GM12878 (cell line): ENCODE data around the gene SPINDOC. TPM values are rescaled to one million over a fixed set of nuclear protein-coding genes. Genes with fewer than 3 reads are reported as not detected.

ENCODE experiments used
- ATAC-seq: fragments of 200-7000 bp; cut with Tn5 transposase; 3 replicates; pipeline ENCODE4 v1.9.1; 2020; ENCODE audit warnings: mild to moderate bottlenecking, moderate library complexity
- BruUV-seq: library from RNA; stranded (reverse); fragments of 400-500 nt; replicated peaks from 2 replicates; lab custom pipeline; 2021; lab: Mats Ljungman, UMichigan
- CTCF ChIA-PET: fragments of 300-600 bp; sonication (Branson Sonifier 250); formaldehyde crosslinking; extraction: SDS; loops from one replicate; lab custom pipeline; 2021; ENCODE audit warnings: inconsistent platforms; lab: Yijun Ruan, JAX
- POLR2A ChIA-PET: fragments of 350-600 bp; formaldehyde crosslinking; extraction: SDS; loops from one replicate; lab custom pipeline; 2021; ENCODE audit warnings: inconsistent platforms; lab: Charles Lee
- RAD21 ChIA-PET: fragments of 300-600 bp; sonication (Branson Sonifier 250); formaldehyde crosslinking; loops from one replicate; lab custom pipeline; 2023; ENCODE audit warnings: antibody characterized with exemption; ENCODE audit not compliant: unreplicated experiment; lab: Charles Lee
- SMC1A ChIA-PET: fragments of 300-600 bp; sonication (Branson Sonifier 250); formaldehyde crosslinking; loops from one replicate; lab custom pipeline; 2023; ENCODE audit not compliant: unreplicated experiment, uncharacterized antibody; lab: Charles Lee
- DNase-seq: peaks from one replicate; pipeline ENCODE4 v3.0.0-alpha.2; 2011; ENCODE audit warnings: low read depth, low spot score
- FAIRE-seq: peaks from 3 replicates; lab custom pipeline; 2011; peaks lifted over from hg19 to GRCh38; lab: Jason Lieb, UNC
- H2AFZ ChIP-seq: 2 replicates; pipeline ENCODE4 v1.6.0; 2011; ENCODE audit warnings: low read depth, low read length, control low read depth; ENCODE audit not compliant: control insufficient read depth
- H3K27ac ChIP-seq: 2 replicates; pipeline ENCODE4 v1.5.1; 2011; ENCODE audit warnings: control low read depth; ENCODE audit not compliant: control insufficient read depth, insufficient read depth
- H3K27me3 ChIP-seq, 2 experiments: replicated peaks in 1 of 2; 2 replicates each; pipeline versions ENCODE4 v1.6.0 to v1.6.1; 2011; ENCODE audit warnings: low read length in 1 of 2; ENCODE audit not compliant: control insufficient read depth in 2 of 2, insufficient read depth in 2 of 2
- H3K36me3 ChIP-seq, 2 experiments: 2 replicates each; pipeline ENCODE4 v1.5.1; 2011; ENCODE audit warnings: low read length in 1 of 2; ENCODE audit not compliant: control insufficient read depth in 2 of 2, insufficient read depth in 2 of 2
- H3K4me1 ChIP-seq: 2 replicates; pipeline ENCODE4 v1.6.1; 2011; ENCODE audit warnings: mild to moderate bottlenecking, low read length, moderate library complexity, mixed read lengths; ENCODE audit not compliant: control insufficient read depth, insufficient read depth
- H3K4me2 ChIP-seq: 2 replicates; pipeline ENCODE4 v1.6.0; 2011; ENCODE audit warnings: control low read depth; ENCODE audit not compliant: control insufficient read depth, insufficient read depth
- H3K4me3 ChIP-seq: fragments of 200-600 bp; sonication (generic); 2 replicates; pipeline ENCODE4 v1.5.1; 2016
- H3K79me2 ChIP-seq: 2 replicates; pipeline ENCODE4 v1.6.0; 2011; ENCODE audit warnings: low read length; ENCODE audit not compliant: control insufficient read depth, insufficient read depth
- H3K9ac ChIP-seq: 2 replicates; pipeline ENCODE4 v1.8.0; 2011; ENCODE audit warnings: low read length, control low read depth, mixed read lengths; ENCODE audit not compliant: control insufficient read depth, insufficient read depth
- H3K9me3 ChIP-seq: replicated peaks from 3 replicates; pipeline ENCODE4 v1.5.1; 2011; ENCODE audit warnings: mild to moderate bottlenecking, low read length; ENCODE audit not compliant: control insufficient read depth, insufficient read depth
- H4K20me1 ChIP-seq: 2 replicates; pipeline ENCODE4 v1.6.0; 2011; ENCODE audit not compliant: control insufficient read depth, insufficient read depth
- CBX3 ChIP-seq: fragments of 200-600 bp; sonication (generic); IDR thresholded peaks from 2 replicates; pipeline ENCODE4 v1.6.1; 2016; ENCODE audit warnings: low read depth, borderline replicate concordance
- HDAC6 ChIP-seq: fragments of 200-600 bp; sonication (generic); IDR thresholded peaks from one replicate; pipeline ENCODE4 v1.8.0; 2017; ENCODE audit warnings: antibody characterized with exemption; ENCODE audit not compliant: unreplicated experiment
- SMC3 ChIP-seq: IDR thresholded peaks from 2 replicates; pipeline ENCODE4 v1.6.1; 2011; ENCODE audit warnings: low read length, improper control_type of control experiment, borderline replicate concordance
- ZBED1 ChIP-seq: IDR thresholded peaks from 2 replicates; pipeline ENCODE4 v1.6.1; 2016; ENCODE audit warnings: borderline replicate concordance
- ZNF24 ChIP-seq: fragments of 450-650 bp; IDR thresholded peaks from 2 replicates; pipeline ENCODE4 v1.6.1; 2017; ENCODE audit warnings: antibody characterized with exemption, mild to moderate bottlenecking
- WGBS: methylation state at CpG from one replicate; pipeline ENCODE4 v1.1.6; 2016; ENCODE audit warnings: low lambda C conversion rate; ENCODE audit not compliant: insufficient replicate concordance, insufficient coverage; ENCODE audit errors: missing lambda C conversion rate; 5-methylcytosine and 5-hydroxymethylcytosine counted together
- in situ Hi-C: fragments of 300-500 bp; cut with MboI; formaldehyde crosslinking; loops from 9 replicates; pipeline ENCODE4 v1.14.3; 2018; ENCODE audit warnings: mixed read lengths
- intact Hi-C: fragments of 100-400 bp; cut with micrococcal nuclease; formaldehyde crosslinking; loops from one replicate; pipeline ENCODE4 v1.14.2; 2022; ENCODE audit not compliant: unreplicated experiment
- polyA plus RNA-seq, 11 experiments: library from polyadenylated mRNA; depleted of rRNA in 4 of 11; unstranded in 6 of 11; stranded (reverse) in 5 of 11; fragments of >200 nt; fragmentation: Nextera tagmentation in 4 of 11; fragmentation: Illumina TruSeq in 1 of 11; extraction: Ambion mirVana in 4 of 11; extraction: Trizol in 1 of 11; gene quantifications; 1 replicate in 1 of 11; 2 replicates in 10 of 11; pipeline versions ENCODE4 v1.2.1 to v1.2.3, GENCODE V29; 2011 to 2016; ENCODE audit warnings: inconsistent platforms in 2 of 11, missing spikeins in 2 of 11, low read depth in 1 of 11
- total RNA-seq, 4 experiments: library from RNA; depleted of rRNA in 3 of 4; stranded (reverse); fragments of >200 nt in 3 of 4; fragmentation: Illumina TruSeq in 1 of 4; extraction: Trizol in 1 of 4; gene quantifications; 2 replicates each; pipeline versions ENCODE4 v1.2.1 to v1.2.3, GENCODE V29; 2013 to 2021
- TF ChIP-seq, protein P1 (sequence below): IDR thresholded peaks from 2 replicates; pipeline ENCODE4 v1.6.1; 2012; ENCODE audit warnings: improper control_type of control experiment, low read depth, low read length; ENCODE audit not compliant: insufficient replicate concordance
- TF ChIP-seq, protein P2 (sequence below): IDR thresholded peaks from 2 replicates; pipeline ENCODE4 v1.6.1; 2012; ENCODE audit warnings: low read depth, low read length, improper control_type of control experiment
- TF ChIP-seq, protein P3 (sequence below): IDR thresholded peaks from 2 replicates; pipeline ENCODE4 v1.6.1; 2011; ENCODE audit warnings: borderline replicate concordance, low read depth, mild to moderate bottlenecking, moderate library complexity, mixed read lengths, low read length; ENCODE audit not compliant: insufficient read depth; ENCODE audit errors: extremely low read length
- TF ChIP-seq, protein P4 (sequence below): IDR thresholded peaks from 2 replicates; pipeline ENCODE4 v1.6.1; 2011; ENCODE audit warnings: low read depth, low read length, improper control_type of control experiment, borderline replicate concordance
- TF ChIP-seq, protein P5 (sequence below): fragments of 150-350 bp; IDR thresholded peaks from 2 replicates; pipeline ENCODE4 v1.6.1; 2016; ENCODE audit warnings: low read depth, low read length

Gene SPINDOC
- total and polyA plus RNA-seq, 10 of the 15 experiments (the other 5 are each of a cell fraction or from before 2014, with no cell fraction given), result 0.88 to 38.2 (median 16.9) TPM

DNA sequence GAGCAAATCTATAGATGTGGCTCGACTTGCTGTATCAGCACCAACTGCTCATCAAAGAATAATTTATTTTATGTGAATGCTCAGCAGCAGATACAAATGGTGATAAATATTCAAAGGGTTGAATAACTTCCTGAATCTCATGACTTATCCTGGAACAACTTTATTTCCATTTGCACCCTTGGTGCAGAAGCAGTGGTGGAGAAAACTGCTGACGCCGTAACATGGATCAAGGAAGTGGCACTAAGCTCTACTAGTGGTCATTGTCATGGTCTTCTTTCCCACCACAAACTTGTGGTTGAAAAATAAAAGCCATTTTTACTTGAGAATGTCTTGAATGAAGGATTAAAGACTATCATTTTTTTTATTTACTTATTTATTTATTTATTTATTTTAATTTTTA is 40.2 kb downstream of the SPINDOC start (continued):
- TF ChIP-seq, protein P1, sequence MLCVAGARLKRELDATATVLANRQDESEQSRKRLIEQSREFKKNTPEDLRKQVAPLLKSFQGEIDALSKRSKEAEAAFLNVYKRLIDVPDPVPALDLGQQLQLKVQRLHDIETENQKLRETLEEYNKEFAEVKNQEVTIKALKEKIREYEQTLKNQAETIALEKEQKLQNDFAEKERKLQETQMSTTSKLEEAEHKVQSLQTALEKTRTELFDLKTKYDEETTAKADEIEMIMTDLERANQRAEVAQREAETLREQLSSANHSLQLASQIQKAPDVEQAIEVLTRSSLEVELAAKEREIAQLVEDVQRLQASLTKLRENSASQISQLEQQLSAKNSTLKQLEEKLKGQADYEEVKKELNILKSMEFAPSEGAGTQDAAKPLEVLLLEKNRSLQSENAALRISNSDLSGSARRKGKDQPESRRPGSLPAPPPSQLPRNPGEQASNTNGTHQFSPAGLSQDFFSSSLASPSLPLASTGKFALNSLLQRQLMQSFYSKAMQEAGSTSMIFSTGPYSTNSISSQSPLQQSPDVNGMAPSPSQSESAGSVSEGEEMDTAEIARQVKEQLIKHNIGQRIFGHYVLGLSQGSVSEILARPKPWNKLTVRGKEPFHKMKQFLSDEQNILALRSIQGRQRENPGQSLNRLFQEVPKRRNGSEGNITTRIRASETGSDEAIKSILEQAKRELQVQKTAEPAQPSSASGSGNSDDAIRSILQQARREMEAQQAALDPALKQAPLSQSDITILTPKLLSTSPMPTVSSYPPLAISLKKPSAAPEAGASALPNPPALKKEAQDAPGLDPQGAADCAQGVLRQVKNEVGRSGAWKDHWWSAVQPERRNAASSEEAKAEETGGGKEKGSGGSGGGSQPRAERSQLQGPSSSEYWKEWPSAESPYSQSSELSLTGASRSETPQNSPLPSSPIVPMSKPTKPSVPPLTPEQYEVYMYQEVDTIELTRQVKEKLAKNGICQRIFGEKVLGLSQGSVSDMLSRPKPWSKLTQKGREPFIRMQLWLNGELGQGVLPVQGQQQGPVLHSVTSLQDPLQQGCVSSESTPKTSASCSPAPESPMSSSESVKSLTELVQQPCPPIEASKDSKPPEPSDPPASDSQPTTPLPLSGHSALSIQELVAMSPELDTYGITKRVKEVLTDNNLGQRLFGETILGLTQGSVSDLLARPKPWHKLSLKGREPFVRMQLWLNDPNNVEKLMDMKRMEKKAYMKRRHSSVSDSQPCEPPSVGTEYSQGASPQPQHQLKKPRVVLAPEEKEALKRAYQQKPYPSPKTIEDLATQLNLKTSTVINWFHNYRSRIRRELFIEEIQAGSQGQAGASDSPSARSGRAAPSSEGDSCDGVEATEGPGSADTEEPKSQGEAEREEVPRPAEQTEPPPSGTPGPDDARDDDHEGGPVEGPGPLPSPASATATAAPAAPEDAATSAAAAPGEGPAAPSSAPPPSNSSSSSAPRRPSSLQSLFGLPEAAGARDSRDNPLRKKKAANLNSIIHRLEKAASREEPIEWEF, result no peak
- no peak for TF ChIP-seq SMC3
- no peak for TF ChIP-seq CBX3

DNA sequence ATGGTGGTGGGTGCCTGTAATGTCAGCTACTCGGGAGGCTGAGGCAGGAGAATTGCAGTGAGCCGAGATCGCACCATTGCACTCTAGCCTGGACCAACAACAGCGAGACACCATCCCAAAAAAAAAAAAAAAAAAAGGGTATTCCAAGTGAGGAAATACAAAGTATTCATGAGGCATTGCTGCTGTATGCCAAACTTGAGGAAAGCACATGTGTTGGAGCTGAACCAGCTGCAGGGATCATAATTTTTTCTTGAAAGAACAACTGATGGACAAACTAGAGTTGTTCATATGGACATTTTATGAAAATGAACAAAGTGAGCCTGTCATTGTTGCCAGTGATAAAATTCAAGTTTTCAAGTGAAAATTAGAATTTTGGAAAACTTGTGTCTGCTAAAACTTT is 41.4 kb downstream of the SPINDOC start:
- Histone ChIP-seq H3K4me1 (peaks cover 16% of the 10 kb centered on the region), H3K4me2 (no peak overlapping the region), H3K9ac (no peak overlapping the region), H4K20me1 (no peaks in the 10 kb centered on the region), H3K9me3 (no peaks in the 10 kb centered on the region), H2AFZ (no peak overlapping the region), H3K79me2 (peaks cover 50% of the 10 kb centered on the region), H3K36me3 (peaks cover 2 to 6% of the 10 kb centered on the region in 2 experiments; a peak in 3 of 4 replicates), H3K27me3 (no peaks in the 10 kb centered on the region), H3K27ac (no peak overlapping the region), H3K4me3 (no peak overlapping the region)
- POLR2A ChIA-PET, result interaction anchor here (0.7 to 1.0 kb wide), 2 partner anchors 16 to 168 kb away, joined by 3 read pairs; partner anchors contain the start of gene MARK2
- no peak for ATAC-seq
- WGBS, result 94% methylated on average over 4 of the region's 4 CpGs
- no peak for FAIRE-seq
- no peak for DNase-seq
- in situ Hi-C loops (no loop called here), intact Hi-C loops (no loop called here)
- SMC1A ChIA-PET, result interaction anchor here (0.6 to 3.2 kb wide), 5 partner anchors 12 to 91 kb away, joined by 3 to 19 read pairs (median 8); partner anchors contain the start of gene MARK2
- no TSS peak for BruUV-seq
- CTCF ChIA-PET, result interaction anchor here (2.2 kb wide), 1 partner anchor 17 kb away, joined by 8 read pairs; no protein-coding TSS in a partner anchor
- RAD21 ChIA-PET, result no interaction called here
- TF ChIP-seq, protein P2, sequence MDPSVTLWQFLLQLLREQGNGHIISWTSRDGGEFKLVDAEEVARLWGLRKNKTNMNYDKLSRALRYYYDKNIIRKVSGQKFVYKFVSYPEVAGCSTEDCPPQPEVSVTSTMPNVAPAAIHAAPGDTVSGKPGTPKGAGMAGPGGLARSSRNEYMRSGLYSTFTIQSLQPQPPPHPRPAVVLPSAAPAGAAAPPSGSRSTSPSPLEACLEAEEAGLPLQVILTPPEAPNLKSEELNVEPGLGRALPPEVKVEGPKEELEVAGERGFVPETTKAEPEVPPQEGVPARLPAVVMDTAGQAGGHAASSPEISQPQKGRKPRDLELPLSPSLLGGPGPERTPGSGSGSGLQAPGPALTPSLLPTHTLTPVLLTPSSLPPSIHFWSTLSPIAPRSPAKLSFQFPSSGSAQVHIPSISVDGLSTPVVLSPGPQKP, result no peak
- TF ChIP-seq, protein P3, sequence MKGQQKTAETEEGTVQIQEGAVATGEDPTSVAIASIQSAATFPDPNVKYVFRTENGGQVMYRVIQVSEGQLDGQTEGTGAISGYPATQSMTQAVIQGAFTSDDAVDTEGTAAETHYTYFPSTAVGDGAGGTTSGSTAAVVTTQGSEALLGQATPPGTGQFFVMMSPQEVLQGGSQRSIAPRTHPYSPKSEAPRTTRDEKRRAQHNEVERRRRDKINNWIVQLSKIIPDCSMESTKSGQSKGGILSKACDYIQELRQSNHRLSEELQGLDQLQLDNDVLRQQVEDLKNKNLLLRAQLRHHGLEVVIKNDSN, result no peak
- TF ChIP-seq, protein P4, sequence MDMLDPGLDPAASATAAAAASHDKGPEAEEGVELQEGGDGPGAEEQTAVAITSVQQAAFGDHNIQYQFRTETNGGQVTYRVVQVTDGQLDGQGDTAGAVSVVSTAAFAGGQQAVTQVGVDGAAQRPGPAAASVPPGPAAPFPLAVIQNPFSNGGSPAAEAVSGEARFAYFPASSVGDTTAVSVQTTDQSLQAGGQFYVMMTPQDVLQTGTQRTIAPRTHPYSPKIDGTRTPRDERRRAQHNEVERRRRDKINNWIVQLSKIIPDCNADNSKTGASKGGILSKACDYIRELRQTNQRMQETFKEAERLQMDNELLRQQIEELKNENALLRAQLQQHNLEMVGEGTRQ, result no peak
- TF ChIP-seq HDAC6 (no peak), ZNF24 (no peak), ZBED1 (no peak)
- TF ChIP-seq, protein P5, sequence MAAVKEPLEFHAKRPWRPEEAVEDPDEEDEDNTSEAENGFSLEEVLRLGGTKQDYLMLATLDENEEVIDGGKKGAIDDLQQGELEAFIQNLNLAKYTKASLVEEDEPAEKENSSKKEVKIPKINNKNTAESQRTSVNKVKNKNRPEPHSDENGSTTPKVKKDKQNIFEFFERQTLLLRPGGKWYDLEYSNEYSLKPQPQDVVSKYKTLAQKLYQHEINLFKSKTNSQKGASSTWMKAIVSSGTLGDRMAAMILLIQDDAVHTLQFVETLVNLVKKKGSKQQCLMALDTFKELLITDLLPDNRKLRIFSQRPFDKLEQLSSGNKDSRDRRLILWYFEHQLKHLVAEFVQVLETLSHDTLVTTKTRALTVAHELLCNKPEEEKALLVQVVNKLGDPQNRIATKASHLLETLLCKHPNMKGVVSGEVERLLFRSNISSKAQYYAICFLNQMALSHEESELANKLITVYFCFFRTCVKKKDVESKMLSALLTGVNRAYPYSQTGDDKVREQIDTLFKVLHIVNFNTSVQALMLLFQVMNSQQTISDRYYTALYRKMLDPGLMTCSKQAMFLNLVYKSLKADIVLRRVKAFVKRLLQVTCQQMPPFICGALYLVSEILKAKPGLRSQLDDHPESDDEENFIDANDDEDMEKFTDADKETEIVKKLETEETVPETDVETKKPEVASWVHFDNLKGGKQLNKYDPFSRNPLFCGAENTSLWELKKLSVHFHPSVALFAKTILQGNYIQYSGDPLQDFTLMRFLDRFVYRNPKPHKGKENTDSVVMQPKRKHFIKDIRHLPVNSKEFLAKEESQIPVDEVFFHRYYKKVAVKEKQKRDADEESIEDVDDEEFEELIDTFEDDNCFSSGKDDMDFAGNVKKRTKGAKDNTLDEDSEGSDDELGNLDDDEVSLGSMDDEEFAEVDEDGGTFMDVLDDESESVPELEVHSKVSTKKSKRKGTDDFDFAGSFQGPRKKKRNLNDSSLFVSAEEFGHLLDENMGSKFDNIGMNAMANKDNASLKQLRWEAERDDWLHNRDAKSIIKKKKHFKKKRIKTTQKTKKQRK, result no peak
